GM12872 (cell line): ENCODE data around the gene SLC1A5.

Experiments
- CTCF ChIP-seq: IDR thresholded peaks from 3 replicates; pipeline ENCODE4 v1.5.1; 2011; ENCODE audit warnings: low read depth, mild to moderate bottlenecking, low read length, moderate library complexity; ENCODE audit not compliant: insufficient read depth

SLC1A5 gene

GRCh38 chr19:46741447-46741846, 46.9 kb downstream of the SLC1A5 start:
- no peak for TF ChIP-seq CTCF

DNA sequence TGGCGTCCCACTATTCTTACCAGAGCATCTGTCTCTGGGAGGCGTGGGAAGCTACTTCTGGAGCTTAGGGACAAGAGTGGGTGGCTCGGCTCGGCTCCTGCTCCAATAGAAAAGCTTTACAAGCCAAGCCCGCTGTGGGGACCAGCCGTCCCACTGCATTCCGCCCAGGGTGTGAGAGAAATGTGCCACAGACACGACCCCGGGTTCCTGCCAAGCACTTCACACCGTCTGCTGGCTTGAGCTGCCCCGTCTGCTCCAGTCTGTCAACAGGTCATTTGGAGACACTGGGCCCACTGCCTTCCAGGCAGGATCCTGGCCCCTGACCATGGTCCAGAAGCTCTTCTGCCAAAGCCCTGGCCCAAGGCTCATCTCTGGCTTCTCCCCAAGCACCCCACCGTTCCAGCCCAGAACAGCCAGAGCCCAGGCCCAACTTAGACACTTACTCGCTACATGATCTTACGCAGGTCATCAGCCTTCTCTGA, 49.1 kb downstream of the SLC1A5 start:
- TF ChIP-seq CTCF, result no peak

DNA sequence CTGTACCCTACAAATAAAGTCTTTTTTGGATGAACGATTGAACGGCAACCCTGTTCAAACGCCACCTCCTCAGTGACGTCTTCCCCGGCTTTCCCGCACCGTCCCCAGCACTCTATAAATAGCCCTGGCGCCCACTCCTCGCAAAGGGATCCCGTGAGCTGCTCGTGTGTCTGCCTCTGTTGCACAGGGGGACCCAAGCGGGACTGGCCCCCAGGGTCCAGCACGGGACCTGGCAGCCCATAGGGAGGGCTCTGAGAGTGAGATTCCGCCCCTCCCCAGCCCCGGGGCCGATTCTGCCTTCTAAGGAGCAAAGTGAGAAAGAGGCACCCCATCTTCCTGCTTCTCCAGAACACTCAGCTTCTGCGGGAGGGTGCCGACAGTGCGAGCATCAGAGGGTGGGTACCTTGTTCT, 50.6 kb downstream of the SLC1A5 start:
- no peak for TF ChIP-seq CTCF

- TF ChIP-seq CTCF, result no peak
Measured at GRCh38 chr19:46737298-46737654, 51.1 kb downstream of the SLC1A5 start.

GRCh38 chr19:46736531-46737297, 51.7 kb downstream of the SLC1A5 start:
- no peak for TF ChIP-seq CTCF

DNA sequence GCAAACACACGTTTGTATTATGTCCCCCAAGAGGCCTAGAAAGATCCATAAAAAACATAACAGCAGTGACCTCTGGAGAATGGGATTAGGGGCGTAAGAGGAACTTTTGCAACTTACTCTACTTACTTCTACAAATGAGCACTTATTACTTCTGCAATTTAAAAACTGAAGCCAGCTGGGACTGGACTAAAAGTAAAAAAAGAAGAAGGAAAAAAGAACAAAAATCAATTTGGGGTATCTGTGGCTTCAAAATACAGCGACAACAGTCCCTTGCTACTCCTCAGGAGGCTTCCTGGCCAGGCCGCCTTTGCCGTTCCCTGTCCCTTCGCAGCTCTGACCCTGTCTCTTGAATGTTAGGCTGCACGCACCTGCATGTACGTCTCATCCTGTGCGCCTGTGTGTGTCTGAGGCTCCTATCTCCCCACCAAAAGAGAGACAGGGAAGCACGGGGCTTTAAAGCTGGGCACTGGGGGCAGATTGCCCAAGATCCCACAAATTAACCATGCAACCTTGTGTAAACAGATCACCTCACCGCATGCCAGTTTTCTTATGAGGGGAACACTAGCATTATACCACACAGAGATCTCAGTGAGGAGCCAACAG, 54.6 kb downstream of the SLC1A5 start:
- no peak for TF ChIP-seq CTCF

- no peak for TF ChIP-seq CTCF
Measured at GRCh38 chr19:46732966-46733689, 55.3 kb downstream of the SLC1A5 start.
